HG03097 (cell line): Measurements from ENCODE around the gene GPHN.

ENCODE experiments used
- ATAC-seq: cut with Tn5 transposase; IDR thresholded peaks from one replicate; pipeline ENCODE4 v1.9.1; 2021; ENCODE audit not compliant: unreplicated experiment, low FRiP score

The GPHN gene

DNA sequence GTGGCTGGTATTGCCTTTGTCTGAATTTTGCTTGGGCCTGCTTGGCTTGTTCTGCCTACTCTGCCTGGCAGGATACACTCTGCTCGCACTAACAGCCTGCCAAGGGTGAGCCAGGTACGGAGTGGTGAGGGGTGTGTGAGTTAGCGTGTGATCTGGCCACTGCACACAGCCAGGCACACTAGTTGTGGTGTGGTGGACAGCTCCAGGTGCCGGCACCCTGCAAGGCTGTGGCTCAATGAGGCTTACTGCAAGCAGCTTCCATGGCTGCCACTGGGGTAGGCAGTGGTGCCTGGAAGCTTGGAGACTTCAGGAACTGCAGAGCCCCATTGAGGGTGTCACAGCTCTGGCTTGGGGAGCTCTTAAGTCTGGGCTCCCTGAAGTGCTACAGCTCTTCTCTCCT, 87.4 kb downstream of the GPHN start:
- no peak for ATAC-seq

DNA sequence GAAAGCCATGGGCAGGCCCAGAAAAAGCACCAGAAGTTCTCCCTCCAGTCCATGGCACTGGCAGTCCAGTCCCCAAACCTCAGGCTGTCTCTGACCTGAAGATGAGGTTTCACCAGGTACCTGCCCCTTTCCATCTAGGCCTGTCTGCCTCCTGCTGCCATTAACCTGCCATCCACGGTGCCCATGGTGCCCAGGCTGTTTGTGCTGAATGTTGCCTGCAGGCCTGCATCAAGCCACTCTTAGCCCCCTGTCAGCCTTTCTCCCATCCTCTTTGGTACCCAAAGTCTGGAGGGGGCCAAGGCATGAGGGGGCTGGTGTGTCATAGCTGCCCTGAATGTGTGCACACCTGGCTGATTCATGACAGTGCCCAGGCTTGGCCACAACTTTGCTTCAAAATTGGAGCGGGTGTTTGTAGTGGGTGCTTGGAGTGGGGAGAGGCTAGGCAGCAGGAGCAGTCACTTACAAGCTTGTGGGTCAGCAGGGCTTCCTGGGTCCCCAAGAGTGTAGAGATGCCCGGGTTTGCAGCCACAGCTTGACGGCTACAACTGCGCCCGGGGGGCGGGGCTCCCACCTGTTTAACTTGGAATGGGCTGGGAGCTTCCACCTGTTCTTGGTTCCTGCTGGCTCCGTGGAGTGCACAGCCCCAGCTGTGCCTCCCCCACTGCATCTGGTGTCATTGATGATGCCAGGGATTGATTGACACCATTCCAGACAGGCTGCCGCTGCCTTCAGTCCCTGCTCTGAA, 88.5 kb downstream of the GPHN start:
- no peak for ATAC-seq

DNA sequence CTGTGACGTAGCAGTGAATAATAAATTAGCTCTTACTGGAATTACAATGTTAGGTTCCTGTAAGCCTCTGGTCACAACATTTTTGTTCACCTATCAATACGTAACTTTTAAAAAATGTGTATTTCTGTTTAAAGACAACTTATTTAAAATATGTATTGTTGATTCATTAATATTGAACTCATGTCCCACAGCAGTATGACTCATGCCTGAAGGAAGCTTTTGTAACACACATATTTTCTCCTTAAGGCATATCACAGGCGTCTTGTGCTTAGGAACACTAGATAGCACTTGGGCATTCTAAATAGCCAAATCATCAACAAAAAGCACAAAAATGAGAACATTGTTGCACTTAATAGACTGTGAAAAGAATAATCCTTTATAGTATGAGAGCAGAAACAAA, 92.5 kb downstream of the GPHN start:
- no peak for ATAC-seq

DNA sequence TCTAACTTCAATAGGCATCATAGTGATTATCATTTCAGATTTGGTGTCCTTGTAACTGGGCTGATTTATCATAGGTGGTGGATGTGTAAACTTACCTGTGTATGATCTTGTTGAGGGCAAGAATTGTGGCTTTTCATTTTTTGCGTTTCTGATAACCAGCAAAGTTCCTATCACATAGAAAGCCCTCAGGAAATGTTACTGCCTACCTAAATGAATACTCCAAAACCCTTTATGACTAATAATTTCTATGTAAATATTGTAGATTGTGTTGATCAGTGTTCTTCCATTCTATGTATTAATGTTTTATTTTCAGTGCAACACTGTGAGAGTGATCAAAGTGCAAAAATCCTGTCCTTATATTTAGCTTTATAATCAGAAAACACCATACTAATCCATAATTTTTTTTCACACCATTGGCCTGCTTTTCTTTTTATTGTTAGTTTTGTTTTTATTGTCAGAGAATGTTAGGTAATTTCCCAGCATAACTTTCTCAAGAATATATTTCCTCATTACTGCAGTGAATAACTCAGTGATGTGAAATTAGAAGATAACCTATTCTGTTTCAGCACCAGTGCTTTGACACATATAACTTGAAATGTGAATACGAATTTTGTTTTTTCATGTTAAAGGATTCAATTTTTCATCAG, 94.1 kb downstream of the GPHN start:
- no peak for ATAC-seq

DNA sequence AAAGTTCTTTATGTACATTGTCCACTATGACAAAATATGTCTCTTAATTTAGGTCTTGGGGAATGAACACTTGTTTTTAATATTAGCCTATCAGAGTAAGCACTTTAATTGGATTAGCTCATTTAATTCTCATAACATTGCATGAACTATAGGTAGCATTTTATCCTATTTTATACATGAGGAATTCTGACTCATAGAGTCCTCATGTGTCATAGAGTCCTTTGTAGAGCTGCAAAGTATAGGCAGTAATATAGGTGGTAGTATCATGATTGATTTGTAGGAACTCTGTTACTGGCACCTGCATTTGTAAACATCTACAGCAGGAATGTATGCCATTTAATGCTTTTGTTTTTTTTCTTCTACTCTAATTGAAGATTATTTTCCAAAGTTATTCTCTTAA, 96.0 kb downstream of the GPHN start:
- ATAC-seq = no peak

DNA sequence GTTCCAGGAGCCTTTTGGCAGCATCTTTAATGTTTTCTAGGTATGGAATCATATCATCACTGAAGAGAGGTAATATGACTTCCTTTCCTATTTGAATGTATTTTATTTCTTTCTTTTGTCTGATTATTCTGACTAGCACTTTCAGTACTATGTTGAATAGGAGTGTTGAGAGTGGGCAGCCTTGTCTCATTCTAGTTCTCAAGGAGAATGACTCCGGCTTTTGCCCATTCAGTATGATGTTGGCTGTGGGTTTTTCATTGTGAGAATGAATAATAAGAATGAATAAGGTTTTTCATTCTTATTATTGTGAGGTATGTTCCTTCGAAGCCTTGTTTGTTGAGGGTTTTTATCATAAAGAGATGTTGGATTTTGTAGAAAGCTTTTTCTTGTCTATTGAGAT, 98.9 kb downstream of the GPHN start:
- no peak for ATAC-seq

DNA sequence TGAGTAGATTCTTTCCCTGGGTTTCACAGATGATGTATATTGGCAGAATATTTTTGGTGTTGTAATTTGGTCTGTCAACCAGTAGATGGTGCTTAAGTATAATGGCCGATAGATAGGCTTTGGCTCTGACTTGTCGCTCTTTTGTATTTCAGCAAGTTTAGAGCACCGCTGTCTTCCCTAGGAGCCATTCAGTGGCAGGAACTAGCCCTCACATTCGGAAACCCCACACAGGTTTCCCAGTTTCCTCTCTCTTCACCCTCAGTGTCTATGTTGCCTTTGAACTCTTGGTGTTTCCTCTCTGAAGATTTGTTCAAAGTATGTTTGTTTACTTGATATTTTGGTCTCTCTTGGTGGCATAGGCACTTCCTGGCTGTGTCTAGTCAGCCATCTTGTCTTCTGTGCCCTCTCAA, 102.2 kb downstream of the GPHN start:
- no peak for ATAC-seq

DNA sequence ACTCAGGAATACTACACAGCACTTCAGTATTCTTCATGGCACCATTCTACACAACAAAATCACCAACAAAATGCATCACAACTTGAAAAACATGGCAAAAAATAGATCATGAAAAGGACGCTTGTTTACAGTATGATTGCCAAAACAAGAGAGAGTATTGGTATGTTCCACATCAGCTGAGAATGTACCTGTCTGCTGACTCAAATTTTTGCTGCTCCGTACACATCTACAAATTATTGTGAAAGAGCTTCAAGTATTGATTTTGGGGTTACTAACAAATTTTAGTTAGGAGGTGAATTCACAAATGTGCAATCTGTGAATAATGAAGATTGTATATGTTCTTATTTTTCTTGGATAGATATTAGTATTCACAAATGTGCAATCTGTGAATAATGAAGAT, 105.4 kb downstream of the GPHN start:
- ATAC-seq = no peak

DNA sequence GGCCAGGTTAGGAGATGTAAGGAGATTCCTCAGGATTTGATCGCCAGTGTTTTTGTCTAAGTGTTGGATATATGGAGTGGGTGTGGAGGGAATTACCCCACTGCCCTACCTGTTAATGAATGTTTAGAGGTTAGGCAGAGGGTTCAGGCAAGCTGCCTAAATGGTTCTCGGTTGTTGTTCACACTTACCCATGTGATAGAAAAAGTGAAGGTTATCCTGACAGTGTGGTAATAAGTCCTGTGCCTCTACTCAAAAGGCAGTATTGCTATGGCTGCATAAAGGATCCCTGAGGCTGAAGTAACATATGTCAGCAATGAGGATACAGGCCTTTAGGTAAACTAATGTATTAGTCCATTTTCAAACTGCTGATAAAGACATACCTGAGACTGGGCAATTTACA, 112.0 kb downstream of the GPHN start:
- no peak for ATAC-seq

DNA sequence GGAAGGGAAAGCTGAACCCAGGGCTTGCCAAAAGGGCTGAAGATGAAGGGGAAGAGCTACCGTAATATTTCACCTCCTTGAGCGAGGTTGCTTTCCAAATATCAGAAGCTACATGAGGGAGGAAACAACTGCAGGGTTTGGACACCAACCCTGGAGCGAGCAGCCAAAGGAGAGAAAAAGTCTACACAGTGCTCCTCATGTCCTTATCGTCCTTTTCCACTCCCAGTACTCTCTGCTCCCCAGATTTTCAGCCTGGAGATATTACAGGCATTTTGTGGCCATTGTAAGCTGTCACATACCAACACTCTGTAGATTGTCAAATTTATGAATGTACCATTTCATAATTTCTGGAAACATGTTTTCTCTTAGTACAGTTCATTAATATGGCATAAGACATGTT, 115.9 kb downstream of the GPHN start:
- ATAC-seq = no peak

DNA sequence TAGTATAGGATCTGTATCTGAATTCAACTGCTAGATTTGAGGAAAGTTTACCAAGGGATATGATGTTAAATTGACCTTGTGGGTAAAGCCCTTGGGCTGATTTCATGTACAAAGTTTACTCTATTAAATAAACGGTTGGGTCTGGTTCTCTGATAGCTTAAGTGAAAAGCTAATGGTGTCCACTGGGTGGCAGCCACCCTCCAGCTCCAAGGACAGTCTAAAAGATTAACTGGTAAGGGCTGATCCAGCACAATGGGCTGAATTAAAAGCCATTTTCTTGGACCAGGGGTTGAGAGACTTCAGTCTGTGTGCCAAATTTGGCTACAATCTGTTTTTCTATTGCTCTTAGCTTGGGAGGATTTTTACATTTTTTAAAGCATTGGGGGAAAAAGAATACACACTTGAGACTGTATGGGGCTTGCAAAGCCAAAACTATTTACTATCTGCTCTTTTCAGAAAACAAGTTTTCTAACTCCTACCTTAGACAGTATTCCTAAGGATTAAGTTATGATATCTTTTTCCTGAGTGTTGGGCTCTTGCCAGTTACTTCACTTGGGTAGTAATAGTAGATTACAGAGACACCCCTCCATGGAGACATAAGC, 116.5 kb downstream of the GPHN start:
- ATAC-seq = peak; percentile 70

DNA sequence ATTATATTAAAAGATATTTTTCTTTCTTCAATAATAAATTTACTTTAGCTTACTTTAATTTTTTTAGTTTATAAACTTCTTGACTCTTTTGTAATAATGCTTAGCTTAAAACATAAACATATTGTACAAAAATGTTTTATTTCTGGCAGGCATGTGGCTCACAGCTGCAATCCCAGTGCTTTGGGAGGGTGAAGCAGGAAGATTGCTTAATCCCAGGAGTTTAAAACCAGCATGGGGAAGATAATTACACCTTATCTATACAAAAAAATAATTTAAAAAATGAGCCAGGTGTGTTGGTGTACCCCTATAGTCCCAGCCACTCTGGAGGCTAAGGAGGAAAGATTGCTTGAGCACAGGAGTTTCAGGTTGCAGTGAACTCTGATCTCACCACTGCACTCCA, 120.7 kb downstream of the GPHN start:
- no peak for ATAC-seq

DNA sequence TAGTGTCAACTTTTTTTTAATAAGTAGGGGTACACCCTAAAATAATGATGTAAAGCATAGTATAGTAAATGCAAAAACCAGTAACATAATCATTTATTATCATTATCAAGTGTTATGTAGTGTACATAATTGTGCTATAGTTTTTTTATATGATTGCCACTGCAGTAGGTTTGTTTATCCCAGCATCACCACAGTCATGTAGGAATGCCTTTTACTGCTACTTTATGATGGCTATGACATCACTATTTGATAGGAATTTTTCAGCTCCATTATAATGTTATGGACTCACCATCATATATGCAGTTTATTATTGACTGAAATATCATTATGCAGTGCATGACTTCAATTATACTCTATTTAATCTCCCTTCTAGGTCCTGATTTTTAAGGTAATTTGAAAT, 121.6 kb downstream of the GPHN start:
- no peak for ATAC-seq

DNA sequence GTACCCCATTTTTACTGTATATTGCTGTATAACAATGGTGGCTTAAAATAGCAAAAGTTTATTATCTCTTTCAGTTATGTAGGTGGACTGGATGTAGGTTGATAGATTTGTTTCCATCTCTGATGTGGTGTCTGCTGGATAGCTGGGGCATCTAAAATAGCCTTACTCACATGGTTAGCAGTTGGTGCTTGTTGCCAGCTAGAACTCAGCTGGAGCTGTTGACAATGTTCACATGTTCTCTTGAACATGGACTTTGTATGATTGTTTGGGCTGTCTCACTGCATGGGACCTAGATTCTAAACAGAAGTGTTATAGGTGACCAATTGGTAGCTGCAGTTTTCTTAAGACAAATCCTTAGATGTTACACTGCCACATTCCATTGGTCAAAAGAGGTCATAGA, 126.9 kb downstream of the GPHN start:
- no peak for ATAC-seq

DNA sequence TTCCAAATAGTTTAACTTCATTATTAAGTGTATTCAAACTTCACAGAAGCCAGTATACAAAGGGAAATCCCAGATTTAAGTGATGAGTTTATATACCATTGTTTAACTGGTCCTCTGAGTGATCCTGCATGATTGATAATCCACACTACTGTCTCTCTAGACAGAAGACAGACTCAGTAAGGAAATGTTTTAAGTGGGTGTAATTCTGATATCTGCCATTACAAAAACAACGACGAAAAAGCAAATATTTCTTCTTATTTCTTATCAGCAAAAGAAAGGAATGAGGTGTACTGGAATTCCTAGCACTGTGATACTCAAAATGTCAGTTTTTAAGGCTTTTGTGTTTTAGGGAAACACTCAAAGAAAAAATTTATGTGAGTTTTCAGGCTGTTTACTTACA, 127.5 kb downstream of the GPHN start:
- no peak for ATAC-seq

DNA sequence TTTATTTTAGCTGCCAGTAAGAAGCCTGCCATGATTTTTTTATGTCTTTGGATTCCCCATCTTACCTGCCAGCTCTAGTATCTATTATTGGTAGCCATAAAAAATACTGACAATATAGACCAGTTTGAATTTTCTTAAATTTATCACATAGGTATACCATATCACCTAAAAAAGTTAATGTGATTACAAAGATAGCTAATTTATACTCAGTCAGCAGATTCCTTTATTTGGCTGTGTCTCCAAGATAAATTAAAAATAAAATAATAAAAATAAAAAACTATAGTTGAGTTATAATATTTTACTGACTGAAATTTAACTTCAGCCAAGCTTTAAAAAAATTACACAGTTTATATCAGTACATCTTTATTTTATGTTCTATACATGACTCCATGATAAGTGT, 128.3 kb downstream of the GPHN start:
- ATAC-seq = no peak

DNA sequence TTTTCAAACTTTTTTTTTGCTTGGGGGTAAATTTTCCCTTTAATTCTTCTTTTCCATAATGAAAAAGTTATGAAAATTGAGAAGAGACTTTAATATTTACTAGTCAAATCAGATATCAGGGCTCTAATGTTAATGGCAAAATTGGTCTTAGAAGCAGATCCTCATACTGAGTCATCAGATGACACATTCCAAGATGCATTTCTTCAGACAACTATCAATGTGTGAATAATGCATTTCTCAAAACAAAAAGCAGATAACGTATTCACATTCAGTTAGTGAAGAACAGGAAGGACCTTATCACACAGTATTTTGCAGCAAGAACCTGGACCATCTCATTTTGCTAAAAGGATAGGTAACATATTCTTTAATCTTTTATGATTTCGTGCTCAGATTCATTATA, 130.7 kb downstream of the GPHN start:
- no peak for ATAC-seq

DNA sequence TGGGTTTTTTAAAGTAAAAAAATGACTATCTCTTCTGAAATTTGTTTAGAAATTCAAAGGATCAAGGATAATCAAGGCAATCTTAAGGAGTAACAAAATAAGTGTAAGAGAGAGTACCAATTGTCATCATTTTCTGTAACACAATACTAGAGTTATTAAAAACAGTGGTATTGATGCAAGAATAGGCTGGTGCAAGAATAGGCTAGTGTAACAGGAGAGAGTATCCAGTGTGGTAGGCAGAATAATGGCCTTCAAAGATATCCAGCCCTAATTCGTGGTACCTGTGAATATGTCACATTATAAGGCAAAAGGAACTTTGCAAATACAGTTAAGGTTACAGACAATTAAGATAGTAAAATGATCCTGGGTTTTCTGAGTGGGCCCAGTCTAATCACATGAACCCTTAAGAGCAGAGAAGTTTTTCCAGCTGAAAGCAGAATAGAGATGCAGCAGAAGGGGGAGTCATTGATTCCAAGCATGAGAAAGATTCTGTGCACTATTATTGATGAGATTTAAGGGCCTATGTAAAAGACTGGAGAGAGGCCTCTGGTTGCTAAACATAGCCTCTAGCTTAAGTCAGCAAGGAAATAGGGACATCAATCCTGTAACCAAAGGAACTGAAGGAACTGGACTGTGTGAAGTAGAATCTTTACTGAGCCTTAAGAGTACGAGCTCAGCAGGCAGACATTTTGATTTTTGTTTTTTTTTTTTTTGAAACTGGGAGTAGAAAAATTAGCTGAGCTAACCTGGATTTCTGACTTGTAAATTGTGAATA, 134.1 kb downstream of the GPHN start:
- no peak for ATAC-seq

DNA sequence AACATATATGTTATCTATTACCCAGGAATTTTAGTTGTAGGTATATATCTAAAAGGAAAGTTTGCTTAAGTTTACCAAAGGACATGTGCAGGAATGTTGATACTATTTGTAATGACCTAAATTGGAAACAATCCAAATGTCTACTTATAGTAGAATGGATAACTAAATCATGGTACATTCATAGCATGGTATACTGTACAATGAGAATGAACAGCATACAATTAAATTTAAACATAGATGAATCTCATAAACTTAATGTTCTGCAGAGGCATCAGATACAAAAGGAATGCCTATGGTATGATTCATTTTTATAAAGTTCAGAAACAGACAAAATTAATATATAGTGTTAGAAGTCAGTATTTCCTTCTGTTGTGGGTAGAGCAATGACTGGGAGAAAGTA, 135.4 kb downstream of the GPHN start:
- ATAC-seq = no peak

DNA sequence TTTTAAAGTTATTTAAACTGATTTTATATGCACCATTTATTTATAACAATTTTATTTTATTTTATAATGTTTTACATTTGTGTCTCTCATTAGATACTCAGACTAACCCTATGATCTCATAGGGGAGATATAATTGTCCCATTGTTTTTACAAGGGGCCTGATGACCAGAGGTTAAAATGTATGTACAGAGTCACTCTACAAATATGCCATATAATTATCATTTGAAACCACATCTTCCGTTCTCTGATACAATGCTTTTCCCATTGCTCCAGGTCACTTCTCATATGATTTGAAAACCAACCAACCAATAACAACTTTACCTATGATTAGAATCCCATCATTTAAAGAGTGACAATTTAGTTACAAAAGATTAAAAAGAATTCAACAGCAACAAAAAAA, 137.8 kb downstream of the GPHN start:
- no peak for ATAC-seq

DNA sequence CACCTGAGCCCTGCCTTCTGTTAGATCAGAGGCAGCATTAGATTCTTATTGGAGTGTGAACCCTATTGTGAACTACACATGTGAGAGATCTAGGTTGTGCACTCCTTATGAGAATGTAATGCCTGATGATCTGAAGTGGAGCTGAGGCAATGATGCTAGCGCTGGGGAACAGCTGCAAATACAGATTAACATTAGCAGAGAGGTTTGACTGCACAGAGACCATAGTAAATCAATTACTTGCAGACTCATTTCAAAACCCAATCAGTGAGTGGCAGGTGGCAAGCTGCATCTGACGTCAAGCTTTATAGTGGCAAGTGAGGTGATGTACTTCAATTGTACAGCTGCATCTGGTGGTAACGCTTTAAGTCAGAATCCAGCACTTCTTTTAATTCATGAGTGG, 141.6 kb downstream of the GPHN start:
- peak; percentile 57 for ATAC-seq
